ENCODE measurements around the gene SOBP.

The SOBP gene

GRCh38 chr6:107550241-107550840 lies 60.4 kb downstream of the SOBP start:
- H3K36me3 ChIP-seq (ENCODE audit: control insufficient read depth in 2 of 2, insufficient read depth in 1 of 2, low read length in 2 of 2) = peaks cover 0 to 6% of the 10 kb centered on the region in 2 experiments; a peak in 1 of 3 replicates
- no peaks in the 10 kb centered on the region for H3K9me3 ChIP-seq (ENCODE audit: control insufficient read depth, insufficient read depth, low read depth, low read length)
- H3K27ac ChIP-seq (ENCODE audit: extremely low read depth, low read depth, low read length) = no peak overlapping the region
- CTCF ChIA-PET = interaction anchor here (0.6 kb wide), 1 partner anchor 555 kb away, joined by 3 read pairs; no protein-coding TSS in a partner anchor
- TF ChIP-seq ZNF341 (tag by site-specific recombination; IDR thresholded peaks at IDR 0.05; ENCODE audit: low read depth) = no peak
- TF ChIP-seq ZNF639 (tag by site-specific recombination; IDR thresholded peaks at IDR 0.05) = no peak
- TF ChIP-seq ZNF324 (tag by site-specific recombination; IDR thresholded peaks at IDR 0.05) = no peak
- no peak for TF ChIP-seq GLIS2 (tag by site-specific recombination; IDR thresholded peaks at IDR 0.05)
- TF ChIP-seq ZNF48 (tag by site-specific recombination; IDR thresholded peaks at IDR 0.05) = no peak
- TF ChIP-seq ZNF555 (tag by site-specific recombination; conservative IDR thresholded peaks at IDR 0.05) = no peak
- no peak for TF ChIP-seq KLF17 (tag by site-specific recombination; IDR thresholded peaks at IDR 0.05)
- no peak for TF ChIP-seq REST (tag by site-specific recombination; IDR thresholded peaks at IDR 0.05)
- TF ChIP-seq ZNF366 (tag by site-specific recombination; conservative IDR thresholded peaks at IDR 0.05) = no peak
- no peak for TF ChIP-seq ZNF19 (tag by site-specific recombination; IDR thresholded peaks at IDR 0.05; ENCODE audit: low read depth)
- TF ChIP-seq ZEB2 (tag by site-specific recombination; IDR thresholded peaks at IDR 0.05) = no peak
- TF ChIP-seq ZNF76 (tag by site-specific recombination; IDR thresholded peaks at IDR 0.05; ENCODE audit: borderline replicate concordance, low read depth) = no peak
- no peak for TF ChIP-seq HIC1 (tag by site-specific recombination; IDR thresholded peaks at IDR 0.05)
- no peak for TF ChIP-seq ZSCAN23 (tag by site-specific recombination; IDR thresholded peaks at IDR 0.05)
- no peak for TF ChIP-seq ZNF433 (tag by site-specific recombination; IDR thresholded peaks at IDR 0.05; ENCODE audit: low read depth)
- no peak for TF ChIP-seq ZNF837 (tag by site-specific recombination; IDR thresholded peaks at IDR 0.05)
- TF ChIP-seq ZBTB1 (tag by site-specific recombination; IDR thresholded peaks at IDR 0.05) = no peak
- no peak for TF ChIP-seq TCF7L2 (IDR thresholded peaks at IDR 0.05; ENCODE audit: borderline replicate concordance, low read depth, low read length)
- no peak for TF ChIP-seq BCL11B (tag by site-specific recombination; IDR thresholded peaks at IDR 0.05; ENCODE audit: low read depth)
- POLR2A ChIA-PET = no interaction called here
- no peaks in the 10 kb centered on the region for H3K4me1 ChIP-seq (ENCODE audit: control insufficient read depth, insufficient read depth, low read length)
- H3K4me3 ChIP-seq (ENCODE audit: low read depth, low read length) = no peak overlapping the region

Data from HEK293 (cell line).